ENCODE measurements around the gene PAX5.

GRCh38 chr9:36802201-36802920 lies 231.7 kb downstream of the PAX5 start:
- no peak for TF ChIP-seq POLR2A (IDR thresholded peaks at IDR 0.05; ENCODE audit: low read depth, low read length)
- no peak for TF ChIP-seq POLR2AphosphoS5 (IDR thresholded peaks at IDR 0.05; ENCODE audit: low read depth, low read length)
- no peak for TF ChIP-seq PAX5 (IDR thresholded peaks at IDR 0.05; ENCODE audit: insufficient read depth, low read length, severe bottlenecking)
- TF ChIP-seq TAF1 (IDR thresholded peaks at IDR 0.05; ENCODE audit: low read depth, low read length) = no peak
- TF ChIP-seq SPI1 (IDR thresholded peaks at IDR 0.05; ENCODE audit: low read depth, low read length) = no peak
- TF ChIP-seq POU2F2 (IDR thresholded peaks at IDR 0.05; ENCODE audit: low read depth, low read length) = no peak
